GM19455 (cell line): ENCODE results near the gene LCORL.
"Not testable (repeated sequence)": the region's sequence is repeated elsewhere in the genome, so short reads cannot be mapped to it uniquely, and the experiment has no call there.

Experiments used
- ATAC-seq: cut with Tn5 transposase; IDR thresholded peaks from one replicate; pipeline ENCODE4 v1.9.1; 2021; ENCODE audit not compliant: unreplicated experiment

The LCORL gene

GRCh38 chr4:17865866-17866363 is 155.6 kb downstream of the LCORL start:
- ATAC-seq, result no peak

GRCh38 chr4:17861906-17862305 is 159.6 kb downstream of the LCORL start:
- ATAC-seq, result not testable (repeated sequence)

- no peak for ATAC-seq
These were observed 161.7 kb downstream of the LCORL start for GRCh38 chr4:17859793-17860406.

- ATAC-seq, result no peak
These were observed 167.5 kb downstream of the LCORL start for GRCh38 chr4:17854036-17854435.

GRCh38 chr4:17851959-17852358 is 169.6 kb downstream of the LCORL start:
- ATAC-seq, result no peak

GRCh38 chr4:17850295-17850694 is 171.3 kb downstream of the LCORL start:
- not testable (repeated sequence) for ATAC-seq

- ATAC-seq, result no peak
These were observed 175.3 kb downstream of the LCORL start for GRCh38 chr4:17846266-17846665.

GRCh38 chr4:17823871-17824669 is 197.5 kb downstream of the LCORL start:
- no peak for ATAC-seq

GRCh38 chr4:17817027-17817426 is 204.5 kb downstream of the LCORL start:
- peak; percentile 71 for ATAC-seq

- no peak for ATAC-seq
These were observed 205.4 kb downstream of the LCORL start for GRCh38 chr4:17816142-17816541.

- ATAC-seq, result no peak
These were observed 207.4 kb downstream of the LCORL start for GRCh38 chr4:17814140-17814539.

GRCh38 chr4:17812801-17813200 is 208.8 kb downstream of the LCORL start:
- no peak for ATAC-seq

GRCh38 chr4:17812125-17812524 is 209.4 kb downstream of the LCORL start:
- ATAC-seq, result no peak

GRCh38 chr4:17811078-17811603 is 210.4 kb downstream of the LCORL start:
- peak; percentile 34 for ATAC-seq

- peak; percentile 87 for ATAC-seq
These were observed 211.1 kb downstream of the LCORL start, which contains the start of the genes DCAF16 and NCAPG for GRCh38 chr4:17810260-17811077. Gene DCAF16 (minus strand): TSS chr4:17810757. CDS start chr4:17804141, 6,616 bp downstream. Gene NCAPG (plus strand): TSS chr4:17810979. CDS start chr4:17811078, 99 bp downstream.

GRCh38 chr4:17809667-17810066 is 211.9 kb downstream of the LCORL start:
- ATAC-seq, result no peak

GRCh38 chr4:17807446-17807845 is 214.1 kb downstream of the LCORL start:
- ATAC-seq, result no peak

GRCh38 chr4:17805580-17806155 is 215.9 kb downstream of the LCORL start:
- no peak for ATAC-seq

GRCh38 chr4:17797808-17798207 is 223.7 kb downstream of the LCORL start:
- no peak for ATAC-seq

GRCh38 chr4:17794730-17795129 is 226.8 kb downstream of the LCORL start:
- no peak for ATAC-seq
